ENCODE data around the gene TENM4.

DNA sequence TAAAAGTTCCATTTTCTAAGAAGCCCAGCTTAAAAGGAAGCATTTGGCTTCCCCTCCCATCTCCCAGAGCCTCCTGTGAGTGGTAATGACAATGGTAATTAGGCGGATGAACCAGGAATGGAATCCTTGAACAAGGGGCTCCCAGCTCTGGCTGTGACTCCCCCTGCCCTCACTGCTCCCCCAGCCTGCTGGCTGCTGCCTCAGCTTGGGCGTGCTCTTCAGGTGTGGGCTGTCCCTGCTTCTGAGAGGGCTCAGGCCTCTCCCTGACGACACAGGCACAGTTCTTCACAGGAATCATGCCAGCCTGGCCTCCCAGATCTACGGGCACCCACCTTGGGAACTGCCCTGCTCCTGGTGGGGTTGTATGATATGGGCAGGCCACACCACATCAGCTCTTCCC is 784.5 kb downstream of the TENM4 start:
- TF ChIP-seq, protein P1, sequence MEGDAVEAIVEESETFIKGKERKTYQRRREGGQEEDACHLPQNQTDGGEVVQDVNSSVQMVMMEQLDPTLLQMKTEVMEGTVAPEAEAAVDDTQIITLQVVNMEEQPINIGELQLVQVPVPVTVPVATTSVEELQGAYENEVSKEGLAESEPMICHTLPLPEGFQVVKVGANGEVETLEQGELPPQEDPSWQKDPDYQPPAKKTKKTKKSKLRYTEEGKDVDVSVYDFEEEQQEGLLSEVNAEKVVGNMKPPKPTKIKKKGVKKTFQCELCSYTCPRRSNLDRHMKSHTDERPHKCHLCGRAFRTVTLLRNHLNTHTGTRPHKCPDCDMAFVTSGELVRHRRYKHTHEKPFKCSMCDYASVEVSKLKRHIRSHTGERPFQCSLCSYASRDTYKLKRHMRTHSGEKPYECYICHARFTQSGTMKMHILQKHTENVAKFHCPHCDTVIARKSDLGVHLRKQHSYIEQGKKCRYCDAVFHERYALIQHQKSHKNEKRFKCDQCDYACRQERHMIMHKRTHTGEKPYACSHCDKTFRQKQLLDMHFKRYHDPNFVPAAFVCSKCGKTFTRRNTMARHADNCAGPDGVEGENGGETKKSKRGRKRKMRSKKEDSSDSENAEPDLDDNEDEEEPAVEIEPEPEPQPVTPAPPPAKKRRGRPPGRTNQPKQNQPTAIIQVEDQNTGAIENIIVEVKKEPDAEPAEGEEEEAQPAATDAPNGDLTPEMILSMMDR (IDR thresholded peaks at IDR 0.05) = no peak
- no peak for TF ChIP-seq POLR2A (IDR thresholded peaks at IDR 0.05)
